ENCODE data around the gene WAC. TPM values are rescaled to one million over a fixed set of nuclear protein-coding genes. Genes with fewer than 3 reads are reported as not detected.

The WAC gene
- polyA plus RNA-seq, 1 of the 3 experiments (the other 2 are of a cell fraction), result 31.1 TPM

- H3K4me3 ChIP-seq (ENCODE audit: low read depth in 2 of 2, low read length in 1 of 2), result no peak overlapping the region
- H3K79me2 ChIP-seq (ENCODE audit: insufficient read depth), result peaks cover 100% of the 10 kb centered on the region
- H3K4me2 ChIP-seq, result no peak overlapping the region
- no peaks in the 10 kb centered on the region for H3K9me2 ChIP-seq
- H3K36me3 ChIP-seq (replicated peaks in 1 of 2; ENCODE audit: control insufficient read depth in 1 of 2, insufficient read depth in 2 of 2, low read length in 1 of 2), result peaks cover 49 to 82% of the 10 kb centered on the region in 2 experiments
- no peaks in the 10 kb centered on the region for H3K27me3 ChIP-seq (ENCODE audit: insufficient read depth)
- H3K9me3 ChIP-seq, result no peaks in the 10 kb centered on the region
- CTCF ChIA-PET, result interaction anchor here (0.9 to 1.5 kb wide), 3 partner anchors 10 to 162 kb away, joined by 3 to 5 read pairs (median 3); no protein-coding TSS in a partner anchor
- WGBS (ENCODE audit: low lambda C conversion rate), result 97% methylated on average over 2 of the region's 2 CpGs
- POLR2A ChIA-PET, result interaction anchor here (0.9 kb wide), 1 partner anchor 18 kb away, joined by 5 read pairs; no protein-coding TSS in a partner anchor
- H3K4me1 ChIP-seq (ENCODE audit: control insufficient read depth in 1 of 2, insufficient read depth in 2 of 2, low read depth in 1 of 2, low read length in 1 of 2), result peaks cover 5 to 9% of the 10 kb centered on the region in 2 experiments; a peak in 2 of 4 replicates
- no peak for TF ChIP-seq EZH2phosphoT487 (IDR thresholded peaks at IDR 0.05; ENCODE audit: borderline replicate concordance, low read depth)
- no peak overlapping the region for H3K9ac ChIP-seq
- peaks cover 15% of the 10 kb centered on the region for H3F3A ChIP-seq (replicated peaks; ENCODE audit: insufficient read depth)
- peaks cover 99% of the 10 kb centered on the region for H4K20me1 ChIP-seq (ENCODE audit: insufficient read depth)
- no peak overlapping the region for H3K27ac ChIP-seq (ENCODE audit: low read depth in 2 of 2, low read length in 1 of 2)
- no peak for DNase-seq
- no peak overlapping the region for H2AFZ ChIP-seq (ENCODE audit: low read depth)
Observed at GRCh38 chr10:28556142-28556541, 23.2 kb downstream of the WAC start.

GRCh38 chr10:28558186-28558585 lies 25.3 kb downstream of the WAC start:
- ChIA-PET CTCF (no interaction called here), POLR2A (no interaction called here)
- Histone ChIP-seq H2AFZ (ENCODE audit: low read depth) (no peak overlapping the region), H3K4me2 (no peak overlapping the region), H3K36me3 (replicated peaks in 1 of 2; ENCODE audit: control insufficient read depth in 1 of 2, insufficient read depth in 2 of 2, low read length in 1 of 2) (peaks cover 52 to 93% of the 10 kb centered on the region in 2 experiments), H3K79me2 (ENCODE audit: insufficient read depth) (peaks cover 100% of the 10 kb centered on the region), H3K4me1 (ENCODE audit: control insufficient read depth in 1 of 2, insufficient read depth in 2 of 2, low read depth in 1 of 2, low read length in 1 of 2) (peaks cover 0 to 5% of the 10 kb centered on the region in 2 experiments; a peak in 2 of 4 replicates), H3K27ac (ENCODE audit: low read depth in 2 of 2, low read length in 1 of 2) (no peak overlapping the region), H3K4me3 (ENCODE audit: low read depth in 2 of 2, low read length in 1 of 2) (no peak overlapping the region), H3F3A (replicated peaks; ENCODE audit: insufficient read depth) (peaks cover 14% of the 10 kb centered on the region), H3K9me2 (no peaks in the 10 kb centered on the region), H3K27me3 (ENCODE audit: insufficient read depth) (no peaks in the 10 kb centered on the region), H3K9me3 (no peaks in the 10 kb centered on the region), H3K9ac (no peak overlapping the region), H4K20me1 (ENCODE audit: insufficient read depth) (peaks cover 100% of the 10 kb centered on the region)
- 95% methylated on average over 3 of the region's 3 CpGs for WGBS (ENCODE audit: low lambda C conversion rate)
- TF ChIP-seq TCF12 (IDR thresholded peaks at IDR 0.05), result no peak
- TF ChIP-seq SMC3 (IDR thresholded peaks at IDR 0.05; ENCODE audit: low read depth, low read length), result no peak
- TF ChIP-seq ELF1 (IDR thresholded peaks at IDR 0.05), result no peak
- no peak for TF ChIP-seq TEAD4 (IDR thresholded peaks at IDR 0.05; ENCODE audit: borderline replicate concordance, insufficient read depth)
- no peak for TF ChIP-seq NRF1 (IDR thresholded peaks at IDR 0.05; ENCODE audit: low read depth, low read length)
- TF ChIP-seq USF2 (IDR thresholded peaks at IDR 0.05; ENCODE audit: borderline replicate concordance, low read depth, low read length), result no peak
- TF ChIP-seq CHD2 (IDR thresholded peaks at IDR 0.05; ENCODE audit: low read length, partially characterized antibody), result no peak
- TF ChIP-seq RAD21 (IDR thresholded peaks at IDR 0.05; ENCODE audit: low read length), result no peak
- TF ChIP-seq FOXM1 (IDR thresholded peaks at IDR 0.05; ENCODE audit: low read depth), result no peak
- no peak for TF ChIP-seq USF1 (IDR thresholded peaks at IDR 0.05; ENCODE audit: borderline replicate concordance, low read depth)
- TF ChIP-seq RCOR1 (IDR thresholded peaks at IDR 0.05; ENCODE audit: low read length), result no peak
- no peak for TF ChIP-seq SIN3A (IDR thresholded peaks at IDR 0.05; ENCODE audit: borderline replicate concordance, low read depth, low read length)
- TF ChIP-seq EP300 (IDR thresholded peaks at IDR 0.05; ENCODE audit: borderline replicate concordance in 1 of 2, low read depth in 1 of 2, low read length in 1 of 2), result no peak
- no peak for TF ChIP-seq GATA2 (CRISPR knock-in tag; IDR thresholded peaks at IDR 0.05)
- DNase-seq, result no peak

Data from SK-N-SH (cell line).